ENCODE measurements around the gene KIF3A.

DNA sequence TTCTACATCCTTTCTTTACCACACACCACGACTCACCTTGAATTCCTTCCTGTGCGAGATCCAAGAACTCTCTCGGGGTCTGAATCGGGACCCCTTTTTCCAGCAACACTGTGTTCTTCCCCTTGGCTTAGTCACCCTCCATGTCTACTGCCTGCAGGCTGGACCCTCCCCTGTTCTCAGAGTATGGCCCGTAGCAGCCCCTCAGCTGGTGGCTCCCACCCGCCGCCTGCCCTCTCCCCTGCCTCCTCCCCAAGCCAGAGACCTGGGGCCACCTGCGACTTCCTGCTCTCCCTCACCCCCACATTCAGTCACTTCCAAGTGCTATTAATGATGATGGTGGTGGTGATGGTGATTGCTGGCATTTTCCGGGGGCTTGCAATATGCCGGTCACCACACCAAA, 70.0 kb downstream of the KIF3A start:
- TF ChIP-seq, protein P1, sequence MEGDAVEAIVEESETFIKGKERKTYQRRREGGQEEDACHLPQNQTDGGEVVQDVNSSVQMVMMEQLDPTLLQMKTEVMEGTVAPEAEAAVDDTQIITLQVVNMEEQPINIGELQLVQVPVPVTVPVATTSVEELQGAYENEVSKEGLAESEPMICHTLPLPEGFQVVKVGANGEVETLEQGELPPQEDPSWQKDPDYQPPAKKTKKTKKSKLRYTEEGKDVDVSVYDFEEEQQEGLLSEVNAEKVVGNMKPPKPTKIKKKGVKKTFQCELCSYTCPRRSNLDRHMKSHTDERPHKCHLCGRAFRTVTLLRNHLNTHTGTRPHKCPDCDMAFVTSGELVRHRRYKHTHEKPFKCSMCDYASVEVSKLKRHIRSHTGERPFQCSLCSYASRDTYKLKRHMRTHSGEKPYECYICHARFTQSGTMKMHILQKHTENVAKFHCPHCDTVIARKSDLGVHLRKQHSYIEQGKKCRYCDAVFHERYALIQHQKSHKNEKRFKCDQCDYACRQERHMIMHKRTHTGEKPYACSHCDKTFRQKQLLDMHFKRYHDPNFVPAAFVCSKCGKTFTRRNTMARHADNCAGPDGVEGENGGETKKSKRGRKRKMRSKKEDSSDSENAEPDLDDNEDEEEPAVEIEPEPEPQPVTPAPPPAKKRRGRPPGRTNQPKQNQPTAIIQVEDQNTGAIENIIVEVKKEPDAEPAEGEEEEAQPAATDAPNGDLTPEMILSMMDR (IDR thresholded peaks at IDR 0.05; ENCODE audit: low read length): no peak
- TF ChIP-seq EZH2 (IDR thresholded peaks at IDR 0.05; ENCODE audit: borderline replicate concordance, low read length): no peak
